Left ventricle myocardium inferior (tissue), 1 donor: ENCODE results near the gene AMH. TPM values are rescaled to one million over a fixed set of nuclear protein-coding genes. Genes with fewer than 3 reads are reported as not detected.
"Not testable (repeated sequence)": the region's sequence is repeated elsewhere in the genome, so short reads cannot be mapped to it uniquely, and the experiment has no call there.

Source experiments
- DNase-seq: peaks from one replicate; pipeline ENCODE4 v3.0.0-alpha.2; 2020
- H3K27ac ChIP-seq: fragments of 200-600 bp; replicated peaks from 2 replicates; pipeline ENCODE4 v1.8.0; 2021
- H3K27me3 ChIP-seq: fragments of 200-600 bp; 2 replicates; pipeline ENCODE4 v1.8.0; 2021; ENCODE audit warnings: low read depth
- H3K36me3 ChIP-seq: fragments of 200-600 bp; 2 replicates; pipeline ENCODE4 v1.8.0; 2021
- H3K4me1 ChIP-seq: fragments of 200-600 bp; 2 replicates; pipeline ENCODE4 v1.8.0; 2021
- H3K4me3 ChIP-seq: fragments of 200-600 bp; 2 replicates; pipeline ENCODE4 v1.8.0; 2021; ENCODE audit warnings: mild to moderate bottlenecking, moderate library complexity
- H3K9me3 ChIP-seq: fragments of 200-600 bp; replicated peaks from 2 replicates; pipeline ENCODE4 v1.8.0; 2021
- intact Hi-C: fragments of 100-400 bp; cut with micrococcal nuclease; formaldehyde crosslinking; loops from one replicate; pipeline ENCODE4 v1.11.0; 2022
- long read RNA-seq: library from polyadenylated mRNA; unstranded; transcript quantifications from one replicate; pipeline ENCODE4 v2.0.0, GENCODE V29; 2021
- total RNA-seq: library from RNA; stranded (reverse); fragmentation: NEBNext Ultra II Directional; extraction: Animal tissue kit (Norgen Biotek cat#: 25700); gene quantifications from one replicate; pipeline ENCODE4 v1.2.1, GENCODE V29; 2021
- TF ChIP-seq, protein P1 (sequence below): fragments of 200-600 bp; IDR thresholded peaks from 2 replicates; pipeline ENCODE4 v1.8.0; 2021; ENCODE audit warnings: antibody characterized with exemption, mild to moderate bottlenecking, borderline replicate concordance
- donor health status: DM: no; HTN: yes; CAD: no; lungs with severe emphysema.

AMH gene
- total RNA-seq: 1.1 TPM
- long read RNA-seq: 0 reads

DNA sequence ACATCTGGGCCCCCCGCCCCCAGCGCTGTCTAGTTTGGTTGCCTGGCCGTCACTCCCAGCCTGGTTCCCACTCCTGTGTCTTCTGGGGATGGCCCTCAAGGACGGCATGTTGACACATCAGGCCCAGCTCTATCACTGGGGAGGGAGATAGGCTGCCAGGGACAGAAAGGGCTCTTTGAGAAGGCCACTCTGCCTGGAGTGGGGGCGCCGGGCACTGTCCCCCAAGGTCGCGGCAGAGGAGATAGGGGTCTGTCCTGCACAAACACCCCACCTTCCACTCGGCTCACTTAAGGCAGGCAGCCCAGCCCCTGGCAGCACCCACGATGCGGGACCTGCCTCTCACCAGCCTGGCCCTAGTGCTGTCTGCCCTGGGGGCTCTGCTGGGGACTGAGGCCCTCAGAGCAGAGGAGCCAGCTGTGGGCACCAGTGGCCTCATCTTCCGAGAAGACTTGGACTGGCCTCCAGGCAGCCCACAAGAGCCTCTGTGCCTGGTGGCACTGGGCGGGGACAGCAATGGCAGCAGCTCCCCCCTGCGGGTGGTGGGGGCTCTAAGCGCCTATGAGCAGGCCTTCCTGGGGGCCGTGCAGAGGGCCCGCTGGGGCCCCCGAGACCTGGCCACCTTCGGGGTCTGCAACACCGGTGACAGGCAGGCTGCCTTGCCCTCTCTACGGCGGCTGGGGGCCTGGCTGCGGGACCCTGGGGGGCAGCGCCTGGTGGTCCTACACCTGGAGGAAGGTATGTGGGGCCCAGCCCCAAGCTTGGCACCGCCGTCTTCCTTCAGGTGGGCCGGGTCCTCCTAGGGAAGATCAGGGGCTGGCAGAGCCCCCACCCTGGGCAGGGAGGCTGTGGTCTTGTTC lies at the start of gene AMH:
Gene AMH (plus strand): TSS at position 314 of the 857 bp plus-strand sequence. CDS start 10 bp downstream, at position 324.
- intact Hi-C loops: no loop called here
- DNase-seq: no peak
- Histone ChIP-seq H3K9me3 (no peaks in the 10 kb centered on the region), H3K4me3 (no peak within 1 kb of the TSS), H3K27me3 (peaks cover 53% of the 10 kb centered on the region), H3K4me1 (peaks cover 61% of the 10 kb centered on the region), H3K27ac (no peak within 1 kb of the TSS), H3K36me3 (peaks cover 40% of the 10 kb centered on the region)
- TF ChIP-seq, protein P1, sequence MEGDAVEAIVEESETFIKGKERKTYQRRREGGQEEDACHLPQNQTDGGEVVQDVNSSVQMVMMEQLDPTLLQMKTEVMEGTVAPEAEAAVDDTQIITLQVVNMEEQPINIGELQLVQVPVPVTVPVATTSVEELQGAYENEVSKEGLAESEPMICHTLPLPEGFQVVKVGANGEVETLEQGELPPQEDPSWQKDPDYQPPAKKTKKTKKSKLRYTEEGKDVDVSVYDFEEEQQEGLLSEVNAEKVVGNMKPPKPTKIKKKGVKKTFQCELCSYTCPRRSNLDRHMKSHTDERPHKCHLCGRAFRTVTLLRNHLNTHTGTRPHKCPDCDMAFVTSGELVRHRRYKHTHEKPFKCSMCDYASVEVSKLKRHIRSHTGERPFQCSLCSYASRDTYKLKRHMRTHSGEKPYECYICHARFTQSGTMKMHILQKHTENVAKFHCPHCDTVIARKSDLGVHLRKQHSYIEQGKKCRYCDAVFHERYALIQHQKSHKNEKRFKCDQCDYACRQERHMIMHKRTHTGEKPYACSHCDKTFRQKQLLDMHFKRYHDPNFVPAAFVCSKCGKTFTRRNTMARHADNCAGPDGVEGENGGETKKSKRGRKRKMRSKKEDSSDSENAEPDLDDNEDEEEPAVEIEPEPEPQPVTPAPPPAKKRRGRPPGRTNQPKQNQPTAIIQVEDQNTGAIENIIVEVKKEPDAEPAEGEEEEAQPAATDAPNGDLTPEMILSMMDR: no peak

DNA sequence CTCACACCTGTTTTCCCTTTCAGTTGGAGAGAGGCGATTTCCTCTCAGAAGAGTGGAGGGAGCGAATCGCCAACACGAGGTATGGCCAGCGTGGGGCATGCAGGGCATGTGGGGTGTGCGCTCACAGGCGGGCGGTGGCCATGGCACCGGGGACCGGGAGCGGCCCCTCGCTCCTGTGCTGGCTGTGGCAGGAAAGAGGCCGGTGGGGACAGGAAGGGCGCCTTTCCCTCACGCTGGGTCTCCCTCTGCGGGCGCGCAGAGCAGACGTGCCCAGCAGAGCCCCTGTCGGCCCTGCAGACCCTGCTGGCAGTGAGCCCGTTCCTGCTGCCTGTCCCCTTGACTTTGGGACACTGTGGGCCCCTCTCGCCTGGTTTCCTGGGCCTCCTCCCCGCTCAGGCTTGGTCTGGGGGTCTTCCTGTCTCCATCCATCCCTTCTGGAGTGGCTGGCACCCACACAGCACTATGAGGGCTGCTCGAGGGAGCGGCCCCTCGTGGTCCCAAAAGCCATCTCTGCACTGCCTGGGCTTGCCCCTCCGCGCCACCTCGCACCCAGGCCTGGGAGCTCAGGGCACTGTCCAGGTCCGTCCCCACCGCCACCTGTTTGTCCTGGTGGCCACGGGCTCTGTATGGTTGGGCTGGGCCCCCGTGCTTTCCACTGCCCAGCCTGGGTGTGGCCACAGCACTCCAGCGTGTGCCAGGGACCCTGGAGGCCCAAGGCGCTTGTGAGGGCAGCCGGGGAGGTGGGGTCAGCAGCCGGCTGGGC lies 49.1 kb upstream of the AMH start:
- Histone ChIP-seq H3K9me3 (no peaks in the 10 kb centered on the region), H3K36me3 (peaks cover 42% of the 10 kb centered on the region), H3K4me3 (no peak overlapping the region), H3K4me1 (no peaks in the 10 kb centered on the region), H3K27ac (no peak overlapping the region), H3K27me3 (no peaks in the 10 kb centered on the region)
- no peak for DNase-seq
- intact Hi-C loops: no loop called here
- TF ChIP-seq, protein P1: no peak

GRCh38 chr19:2200624-2201294 lies 48.4 kb upstream of the AMH start:
- intact Hi-C loops, H3K4me3 ChIP-seq, H3K27me3 ChIP-seq, H3K9me3 ChIP-seq, H3K4me1 ChIP-seq, DNase-seq, H3K27ac ChIP-seq: not testable (repeated sequence)
- H3K36me3 ChIP-seq: peaks cover 40% of the 10 kb centered on the region

GRCh38 chr19:2201473-2202148 lies 47.5 kb upstream of the AMH start:
- no peaks in the 10 kb centered on the region for H3K4me1 ChIP-seq
- no peaks in the 10 kb centered on the region for H3K27me3 ChIP-seq
- peaks cover 37% of the 10 kb centered on the region for H3K36me3 ChIP-seq
- intact Hi-C loops: no loop called here
- TF ChIP-seq, protein P1: no peak
- no peaks in the 10 kb centered on the region for H3K9me3 ChIP-seq
- no peak overlapping the region for H3K4me3 ChIP-seq
- no peak overlapping the region for H3K27ac ChIP-seq
- no peak for DNase-seq

DNA sequence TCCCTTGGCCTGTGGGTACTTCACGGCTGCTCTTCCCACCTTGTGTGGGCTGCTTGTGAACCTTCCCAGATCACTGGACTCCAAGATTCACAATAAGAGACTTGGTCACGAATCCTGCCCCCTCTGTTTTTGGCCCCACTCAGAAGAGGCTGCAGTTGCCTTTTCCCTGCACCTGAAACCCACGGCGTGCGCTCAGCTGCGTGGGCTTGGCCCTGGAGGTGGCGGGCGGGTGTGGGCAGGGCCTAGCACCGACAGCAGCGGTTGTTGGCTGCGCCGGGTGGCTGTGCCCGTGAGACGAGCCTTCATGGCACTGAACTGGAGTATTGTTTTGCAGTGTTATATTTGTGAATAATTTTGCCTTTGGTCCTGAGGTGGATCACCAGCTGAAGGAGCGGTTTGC lies 46.8 kb upstream of the AMH start:
- Histone ChIP-seq H3K4me3 (no peak overlapping the region), H3K36me3 (peaks cover 37% of the 10 kb centered on the region)

More for the DNA sequence above, 46.8 kb upstream of the AMH start:
- Histone ChIP-seq H3K4me1 (peaks cover 2% of the 10 kb centered on the region), H3K27ac (no peak overlapping the region), H3K9me3 (no peaks in the 10 kb centered on the region), H3K27me3 (no peaks in the 10 kb centered on the region)
- DNase-seq: no peak
- intact Hi-C loops: no loop called here
- TF ChIP-seq, protein P1: no peak
